SHP77 treated with DMSO at 0.1 percent for 48 hours (cell line): ENCODE measurements around the gene ACSBG1.
"Not testable (repeated sequence)": the region's sequence is repeated elsewhere in the genome, so short reads cannot be mapped to it uniquely, and the experiment has no call there.

Experiments
- DNase-seq: peaks from one replicate; lab custom pipeline; 2025; lab: John Stamatoyannopoulos, UW

The ACSBG1 gene

DNA sequence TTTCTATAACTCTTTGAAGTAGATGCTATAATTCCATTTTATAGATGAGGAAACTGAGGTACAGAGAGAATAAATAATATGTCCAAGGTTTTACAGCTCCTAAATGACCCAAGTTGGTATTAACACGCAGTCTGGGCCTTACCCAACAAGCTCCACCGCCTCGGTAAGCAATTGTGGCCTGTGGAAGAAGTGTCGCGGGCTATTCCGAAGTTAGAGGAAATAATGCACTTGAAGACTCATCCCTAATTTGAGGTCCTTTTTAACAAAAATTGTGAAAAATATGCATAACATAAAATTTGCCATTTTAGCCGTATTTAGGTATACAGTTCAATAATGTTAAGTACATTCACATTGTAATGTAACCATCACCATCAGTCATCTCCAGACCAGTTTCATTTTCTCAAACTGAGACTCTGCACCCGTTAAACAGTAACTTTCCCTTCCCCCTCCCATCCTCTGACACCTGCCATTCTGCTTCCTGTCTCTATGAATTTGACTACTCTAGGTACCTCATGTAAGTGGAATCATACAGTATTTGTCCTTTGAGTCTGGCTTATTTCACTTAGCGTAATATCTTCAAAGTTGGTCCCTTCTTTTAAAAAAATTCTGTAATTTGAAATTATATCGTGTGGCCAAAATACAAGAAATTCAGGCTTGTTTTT is 67.0 kb downstream of the ACSBG1 start:
- no peak for DNase-seq

DNA sequence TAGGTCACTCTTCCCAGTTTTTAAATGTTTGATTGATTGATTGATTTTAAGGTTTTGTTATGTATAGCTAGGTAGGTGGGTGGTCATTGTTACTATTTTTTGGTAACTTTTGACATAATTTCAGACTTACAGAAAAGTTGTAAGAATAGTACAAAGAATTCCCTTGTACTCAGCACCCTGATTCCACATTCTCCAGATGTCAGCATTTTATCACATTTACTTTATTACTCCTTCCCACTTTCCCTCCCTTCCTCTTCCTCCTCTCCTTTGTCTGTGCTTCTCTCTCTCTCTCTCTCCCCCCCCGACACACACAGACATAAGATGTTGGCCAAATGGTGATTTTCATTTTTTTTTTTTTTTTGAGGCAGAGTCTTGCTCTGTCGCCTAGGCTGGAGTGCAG is 70.4 kb downstream of the ACSBG1 start:
- no peak for DNase-seq

- no peak for DNase-seq
These were observed 72.3 kb downstream of the ACSBG1 start for GRCh38 chr15:78162038-78162437.

DNA sequence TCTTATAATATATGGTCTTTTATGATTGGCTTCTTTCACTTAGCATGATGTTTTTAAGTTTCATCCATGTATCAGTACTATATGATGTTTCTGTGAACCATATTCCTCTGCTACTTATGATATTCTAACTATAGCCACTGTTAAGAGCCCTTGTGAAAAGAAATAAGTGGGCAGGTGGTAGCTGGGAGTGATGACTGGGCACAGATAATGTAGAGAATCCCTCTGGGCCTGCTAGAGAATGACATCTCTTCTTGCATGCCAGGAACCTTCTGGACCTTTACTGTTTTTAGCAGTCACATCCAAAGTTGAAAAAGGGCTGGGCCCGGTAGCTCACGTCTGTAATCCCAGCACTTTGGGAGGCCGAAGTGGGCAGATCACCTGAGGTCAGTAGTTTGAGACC is 75.0 kb downstream of the ACSBG1 start:
- no peak for DNase-seq

GRCh38 chr15:78157203-78157602 is 77.2 kb downstream of the ACSBG1 start:
- DNase-seq = no peak

DNA sequence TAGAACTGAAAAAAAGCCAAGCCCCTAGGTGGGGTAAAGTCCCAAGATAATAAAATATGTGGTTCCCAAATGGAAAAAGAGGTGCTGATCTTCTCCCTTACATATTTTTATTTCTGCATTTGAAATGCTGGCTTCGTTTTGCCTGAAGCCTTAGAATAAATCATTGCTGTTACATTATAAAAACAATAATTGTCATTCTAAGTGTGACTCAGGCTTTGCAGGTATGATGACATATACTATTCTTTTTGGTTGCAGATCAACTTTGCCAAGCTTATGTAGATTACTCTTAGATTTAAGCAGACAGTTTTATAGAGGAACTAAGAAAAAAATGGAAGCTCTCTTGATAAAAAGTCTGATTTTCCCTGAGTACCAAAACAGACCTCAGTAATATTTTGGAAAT is 77.7 kb downstream of the ACSBG1 start:
- DNase-seq = no peak

DNA sequence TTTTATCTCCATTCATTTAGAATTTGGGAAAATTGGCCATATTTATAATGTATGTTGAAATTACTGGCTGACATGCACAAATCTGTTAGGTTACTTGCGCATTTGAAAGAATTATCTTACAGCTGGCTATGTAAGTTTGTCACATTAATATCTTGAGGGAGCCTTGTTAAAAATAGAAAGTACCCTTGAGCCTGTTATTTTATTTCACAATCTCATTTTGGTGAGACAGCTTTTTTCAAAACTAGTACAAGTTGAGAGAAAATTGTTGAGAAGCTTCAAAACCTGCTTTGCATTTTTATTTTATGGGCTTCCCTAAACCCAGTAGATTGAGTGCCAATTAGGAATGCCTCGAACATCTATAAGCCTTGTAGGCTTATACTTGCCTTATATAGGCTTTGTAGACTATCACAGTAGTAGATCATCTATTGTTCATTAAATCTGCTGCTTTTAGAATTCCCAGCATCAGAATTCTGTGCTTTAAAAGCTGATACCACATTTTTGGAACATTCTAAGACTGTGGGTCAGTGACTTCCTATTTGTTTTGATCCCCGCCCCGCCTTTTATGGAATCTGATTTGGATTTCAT is 78.9 kb downstream of the ACSBG1 start:
- DNase-seq = no peak

DNA sequence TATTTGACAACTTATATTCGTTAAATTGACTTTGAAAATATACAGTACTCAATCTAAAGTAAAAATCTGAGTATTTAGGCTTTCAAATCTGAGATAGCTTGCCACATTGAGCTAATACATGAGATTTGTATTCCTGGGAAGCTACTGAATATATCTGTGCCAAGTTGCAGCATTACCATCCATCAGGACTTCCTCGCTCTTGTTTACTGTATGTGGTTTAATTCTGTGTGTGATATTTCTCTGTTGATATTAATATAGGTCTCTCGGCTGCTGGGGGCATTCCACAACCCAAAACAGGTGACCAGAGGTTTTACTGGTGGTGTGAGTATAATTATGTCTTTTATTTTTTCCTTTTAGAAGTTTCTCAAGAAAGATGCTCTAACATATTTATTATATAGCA is 79.4 kb downstream of the ACSBG1 start:
- no peak for DNase-seq

- DNase-seq = not testable (repeated sequence)
These were observed 83.3 kb downstream of the ACSBG1 start for GRCh38 chr15:78151075-78151474.

GRCh38 chr15:78149805-78150751 is 84.3 kb downstream of the ACSBG1 start:
- DNase-seq = peak; percentile 30

DNA sequence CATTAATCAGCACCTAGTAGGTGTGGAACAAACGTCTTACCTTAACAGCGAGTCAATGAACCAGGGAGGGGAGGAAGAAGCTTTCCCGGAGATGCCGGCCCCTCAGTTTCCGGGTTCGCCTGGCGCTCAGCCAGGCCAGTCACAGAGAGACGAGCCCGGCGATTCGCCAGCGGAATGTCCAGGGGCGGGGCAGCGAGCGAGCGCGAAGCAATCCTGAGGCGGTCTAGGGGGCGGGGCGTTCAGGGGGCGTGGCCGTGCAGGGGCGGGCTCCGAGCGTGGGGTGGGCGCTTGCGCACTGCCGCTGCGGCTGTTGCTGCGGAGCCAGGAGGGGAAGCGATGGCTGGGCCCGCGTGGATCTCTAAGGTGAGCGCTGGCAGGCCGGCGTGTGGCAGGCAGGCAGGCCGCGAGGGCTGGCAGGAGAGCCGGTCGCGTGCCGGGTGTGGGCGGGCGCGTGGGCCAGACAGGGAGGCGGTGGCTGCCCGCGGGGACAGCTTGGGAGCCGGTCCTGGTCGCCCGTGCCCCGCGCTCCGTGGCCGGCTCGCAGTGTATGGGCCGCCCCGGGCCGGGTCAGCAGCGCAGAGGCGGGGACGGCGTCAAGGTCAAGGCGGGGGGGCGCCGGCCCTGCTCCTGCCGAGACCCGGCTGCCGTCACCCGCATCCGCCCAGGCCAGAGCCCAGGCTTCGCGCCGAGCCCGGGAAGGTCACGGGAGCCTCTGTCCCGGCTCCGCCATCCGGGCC is 85.1 kb downstream of the ACSBG1 start, which contains the start of gene IDH3A:
IDH3A (plus strand) TSS at position 295 of the 737 bp plus-strand sequence; CDS start at position 337, 42 bp downstream.
- DNase-seq = peak; percentile 79

DNA sequence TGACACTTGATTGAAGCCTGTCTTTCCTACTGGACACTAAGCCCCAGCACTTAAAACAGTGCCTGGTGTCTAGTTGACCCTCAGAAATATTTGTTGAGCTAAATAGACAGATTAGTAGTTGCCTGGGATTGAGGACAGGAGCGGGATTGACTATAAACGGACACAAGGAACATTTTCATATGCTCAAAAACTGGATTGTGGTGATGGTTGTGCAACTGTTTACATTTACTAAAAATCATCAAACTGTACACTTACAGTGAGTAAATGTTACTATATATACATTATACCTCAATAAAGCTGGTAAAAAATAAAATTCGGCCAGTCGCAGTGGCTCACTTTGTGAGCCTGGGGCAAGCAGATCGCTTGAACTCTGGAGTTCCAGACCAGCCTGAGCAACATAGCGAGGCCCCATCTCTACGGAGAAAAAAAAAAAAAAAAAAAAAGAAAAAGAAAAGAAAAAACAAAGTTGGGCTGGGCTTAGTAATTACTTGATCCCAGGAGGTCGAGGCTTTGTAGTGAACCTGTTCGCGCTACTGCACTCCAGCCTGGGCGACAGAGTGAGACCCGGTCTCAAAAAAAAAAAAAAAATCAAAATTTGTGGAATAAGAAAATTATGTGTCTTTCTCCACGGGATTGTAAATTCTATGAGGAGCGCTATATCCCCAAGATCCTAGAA is 85.8 kb downstream of the ACSBG1 start:
- no peak for DNase-seq

DNA sequence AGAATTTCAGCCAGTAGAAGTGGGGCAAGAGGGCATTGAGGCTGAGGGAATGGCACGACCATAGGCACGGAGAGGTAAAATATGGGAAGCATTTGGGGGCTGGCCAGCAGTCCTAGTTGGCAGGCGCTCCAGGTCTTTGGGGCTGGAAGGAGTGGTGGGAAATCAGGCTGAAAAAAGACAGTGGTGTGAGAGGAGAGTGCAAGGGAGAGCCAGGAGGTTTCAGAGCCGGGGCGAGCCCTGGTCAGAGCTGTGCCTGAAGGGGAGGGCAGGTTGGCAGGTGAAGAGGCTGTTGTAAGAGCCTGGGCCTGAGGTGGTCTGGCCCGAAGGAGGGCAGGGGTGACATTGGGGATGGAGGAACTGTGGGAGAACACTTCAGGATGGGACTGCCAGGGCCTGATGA is 86.8 kb downstream of the ACSBG1 start:
- no peak for DNase-seq

DNA sequence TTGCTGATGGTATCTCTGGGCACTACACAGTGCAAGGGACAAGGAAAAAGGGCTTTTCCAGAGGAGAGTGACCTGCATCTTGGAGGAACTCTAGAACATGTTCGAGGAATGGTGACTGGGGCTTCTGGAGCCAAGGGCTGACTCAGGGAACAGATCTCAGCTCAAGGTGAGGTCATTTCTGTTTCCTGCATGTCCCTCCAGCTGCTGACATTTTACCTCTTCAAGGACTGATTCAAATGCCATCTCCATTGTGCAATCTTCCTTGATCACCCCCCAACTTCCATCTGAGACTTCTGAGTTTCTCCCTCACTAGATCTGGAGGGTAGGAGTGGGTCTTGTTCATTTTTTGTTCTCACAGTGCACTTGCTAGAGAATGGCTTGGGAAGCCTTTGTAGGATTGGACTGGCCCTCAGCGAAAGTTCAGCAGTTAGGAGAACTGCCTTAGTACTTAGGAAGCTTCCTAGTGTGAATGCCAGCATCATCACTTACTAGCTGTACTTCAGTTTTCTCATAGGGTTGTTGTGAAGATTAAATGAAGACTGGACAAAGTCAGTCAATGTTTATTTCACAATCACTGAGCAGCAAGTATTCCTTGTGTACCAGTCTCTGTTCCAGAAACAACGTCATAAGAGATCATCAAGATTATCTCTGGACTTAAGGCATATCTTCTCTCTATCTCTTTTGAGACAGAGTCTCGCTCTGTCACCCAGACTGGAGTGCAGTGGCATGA is 87.8 kb downstream of the ACSBG1 start:
- DNase-seq = no peak

- no peak for DNase-seq
These were observed 92.0 kb downstream of the ACSBG1 start for GRCh38 chr15:78142332-78142731.

GRCh38 chr15:78140292-78140691 is 94.1 kb downstream of the ACSBG1 start:
- DNase-seq = no peak

DNA sequence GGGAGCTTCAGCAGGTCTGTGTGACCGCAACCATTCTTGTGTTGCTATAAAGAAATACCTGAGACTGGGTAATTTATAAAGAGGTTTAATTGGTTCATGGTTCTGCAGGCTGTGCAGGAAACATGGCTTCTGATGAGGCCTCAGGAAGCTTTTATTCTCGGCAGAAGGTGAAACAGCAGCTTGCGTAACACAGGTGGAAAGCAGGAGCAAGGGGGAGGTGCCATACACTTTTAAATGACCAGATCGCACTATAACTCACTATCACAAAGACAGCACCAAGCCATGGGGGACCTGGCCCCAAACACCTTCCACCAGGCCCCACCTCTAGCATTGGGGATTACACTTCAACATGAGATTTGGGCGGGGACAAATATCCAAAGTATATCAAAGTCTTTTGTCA is 94.8 kb downstream of the ACSBG1 start:
- no peak for DNase-seq

GRCh38 chr15:78133801-78134200 is 100.6 kb downstream of the ACSBG1 start:
- DNase-seq = no peak

- DNase-seq = no peak
These were observed 102.9 kb downstream of the ACSBG1 start, which contains the start of gene CIB2 for GRCh38 chr15:78131295-78132061. CIB2 (minus strand) TSS chr15:78131445; CDS start chr15:78131215, 230 bp downstream.
